Measurements from ENCODE around the gene RMI2.
A peak's percentile ranks its signal among the peaks of the same experiment; 100 is the strongest.

Gene RMI2

GRCh38 chr16:11345040-11345862, at the start of gene RMI2:
Gene RMI2 (plus strand): TSS chr16:11345459. CDS start chr16:11345472, 13 bp downstream.
- H3K4me3 ChIP-seq (ENCODE audit: low read depth, low read length), result peak within 1 kb of the TSS; percentile 76
- TF ChIP-seq CTCF (IDR thresholded peaks at IDR 0.05; ENCODE audit: borderline replicate concordance, insufficient read depth, low read depth, low read length), result no peak

- no peak overlapping the region for H3K4me3 ChIP-seq (ENCODE audit: low read depth, low read length)
- TF ChIP-seq CTCF (IDR thresholded peaks at IDR 0.05; ENCODE audit: borderline replicate concordance, insufficient read depth, low read depth, low read length), result no peak
Measured at GRCh38 chr16:11295672-11296071, 49.6 kb upstream of the RMI2 start.

GRCh38 chr16:11296351-11296705, 48.9 kb upstream of the RMI2 start:
- no peak for TF ChIP-seq CTCF (IDR thresholded peaks at IDR 0.05; ENCODE audit: borderline replicate concordance, insufficient read depth, low read depth, low read length)
- no peak overlapping the region for H3K4me3 ChIP-seq (ENCODE audit: low read depth, low read length)

GRCh38 chr16:11296706-11297491, 48.4 kb upstream of the RMI2 start:
- no peak overlapping the region for H3K4me3 ChIP-seq (ENCODE audit: low read depth, low read length)
- TF ChIP-seq CTCF (IDR thresholded peaks at IDR 0.05; ENCODE audit: borderline replicate concordance, insufficient read depth, low read depth, low read length), result no peak

- H3K4me3 ChIP-seq (ENCODE audit: low read depth, low read length), result no peak overlapping the region
Measured at GRCh38 chr16:11297492-11298142, 47.6 kb upstream of the RMI2 start.

More at GRCh38 chr16:11297492-11298142, 47.6 kb upstream of the RMI2 start:
- TF ChIP-seq CTCF (IDR thresholded peaks at IDR 0.05; ENCODE audit: borderline replicate concordance, insufficient read depth, low read depth, low read length), result no peak

Data from GM12875 (cell line).